ENCODE measurements around the gene TTYH2. TPM values are rescaled to one million over a fixed set of nuclear protein-coding genes. Genes with fewer than 3 reads are reported as not detected.
"Not testable (repeated sequence)": the region's sequence is repeated elsewhere in the genome, so short reads cannot be mapped to it uniquely, and the experiment has no call there.

The TTYH2 gene
- total and polyA plus RNA-seq, 12 donors, result 8.6 to 36.3 (median 24.8) TPM

GRCh38 chr17:74260525-74260850 is 47.1 kb downstream of the TTYH2 start:
- H3K4me3 ChIP-seq, result no peak overlapping the region
- WGBS, 2 donors, result 77 to 79% methylated on average over 6 of the region's 6 CpGs
- intact Hi-C loops (cut with DNase I), result no loop called here
- no peak for TF ChIP-seq CTCF (IDR thresholded peaks at IDR 0.05)
- DNase-seq (no peak), ATAC-seq (no peak)
- H3K27me3 ChIP-seq, result no peaks in the 10 kb centered on the region
- H3K36me3 ChIP-seq, result peaks cover 0 to 43% (median 3%) of the 10 kb centered on the region in 9 donors
- H3K27ac ChIP-seq, result no peak overlapping the region
- H3K4me1 ChIP-seq, result no peaks in the 10 kb centered on the region
- no peaks in the 10 kb centered on the region for H3K9me3 ChIP-seq

- Histone ChIP-seq H3K27me3 (no peaks in the 10 kb centered on the region), H3K27ac (no peak overlapping the region), H3K4me1 (no peaks in the 10 kb centered on the region), H3K9me3 (no peaks in the 10 kb centered on the region), H3K4me3 (no peak overlapping the region), H3K36me3 (peaks cover 0 to 23% (median 0%) of the 10 kb centered on the region in 9 donors)
- ATAC-seq (no peak), DNase-seq (no peak)
- WGBS, 2 donors, result 88 to 93% methylated on average over 7 of the region's 7 CpGs
- TF ChIP-seq CTCF (IDR thresholded peaks at IDR 0.05), result no peak
- intact Hi-C loops (cut with DNase I), result no loop called here
These were observed 49.2 kb downstream of the TTYH2 start for GRCh38 chr17:74262601-74263000.

- H3K4me3 ChIP-seq; ATAC-seq; H3K27me3 ChIP-seq; DNase-seq; H3K36me3 ChIP-seq; intact Hi-C loops (cut with DNase I); H3K9me3 ChIP-seq; H3K27ac ChIP-seq: not testable (repeated sequence)
- peaks cover 0 to 11% (median 6%) of the 10 kb centered on the region in 9 donors for H3K4me1 ChIP-seq
- 81 to 94% methylated on average over 4 of the region's 4 CpGs for WGBS, 2 donors
These were observed 53.7 kb downstream of the TTYH2 start for GRCh38 chr17:74267054-74267453.

- no peak for TF ChIP-seq CTCF (IDR thresholded peaks at IDR 0.05)
- Histone ChIP-seq H3K36me3 (no peaks in the 10 kb centered on the region), H3K9me3 (no peaks in the 10 kb centered on the region), H3K27me3 (peaks cover 0 to 8% (median 0%) of the 10 kb centered on the region in 7 donors), H3K4me1 (peaks cover 0 to 16% (median 11%) of the 10 kb centered on the region in 9 donors), H3K27ac (no peak overlapping the region), H3K4me3 (no peak overlapping the region)
- 93 to 96% methylated on average over 7 of the region's 7 CpGs for WGBS, 2 donors
- no peak for ATAC-seq
- intact Hi-C loops (cut with DNase I), result no loop called here
- DNase-seq, result no peak
These were observed 54.2 kb downstream of the TTYH2 start for GRCh38 chr17:74267579-74267978.

GRCh38 chr17:74267987-74268499 is 54.7 kb downstream of the TTYH2 start:
- TF ChIP-seq CTCF (IDR thresholded peaks at IDR 0.05), result no peak
- Histone ChIP-seq H3K4me3 (no peak overlapping the region), H3K4me1 (peaks cover 0 to 21% (median 14%) of the 10 kb centered on the region in 9 donors), H3K9me3 (no peaks in the 10 kb centered on the region), H3K36me3 (no peaks in the 10 kb centered on the region), H3K27ac (no peak overlapping the region), H3K27me3 (peaks cover 0 to 8% (median 0%) of the 10 kb centered on the region in 7 donors)
- ATAC-seq (no peak), DNase-seq (no peak)
- intact Hi-C loops (cut with DNase I), result no loop called here
- WGBS, 2 donors, result 74% methylated on average over 17 of the region's 17 CpGs
